ENCODE measurements around the gene GREB1L. TPM values are rescaled to one million over a fixed set of nuclear protein-coding genes. Genes with fewer than 3 reads are reported as not detected.

GREB1L gene
- total and polyA plus RNA-seq, 2 donors, result 0.09 to 0.50 TPM

GRCh38 chr18:21295101-21295500, 53.1 kb downstream of the GREB1L start:
- WGBS, result 92% methylated on average over 3 of the region's 3 CpGs
- H3K4me1 ChIP-seq (ENCODE audit: control insufficient read depth in 2 of 2, insufficient read depth in 2 of 2, low read length in 2 of 2), result no peaks in the 10 kb centered on the region
- DNase-seq (ENCODE audit: low read depth in 6 of 9, low spot score in 9 of 9), result no peak

DNA sequence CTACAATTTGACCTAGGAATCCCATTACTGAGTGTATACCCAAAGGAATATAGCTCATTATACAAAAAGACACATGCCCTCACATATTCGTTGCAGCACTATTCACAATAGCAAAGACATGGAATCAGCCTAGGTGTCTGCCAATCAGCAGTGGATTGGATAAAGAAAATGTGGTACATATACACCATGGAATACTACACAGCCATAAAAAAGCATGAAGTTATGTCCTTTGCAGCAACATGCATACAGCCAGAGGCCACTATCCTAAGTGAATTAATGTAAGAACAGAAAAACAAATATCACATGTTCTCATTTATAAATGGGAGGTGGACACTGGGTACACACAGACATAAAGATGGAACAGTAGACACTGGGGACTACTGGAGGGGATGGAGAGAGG, 54.0 kb downstream of the GREB1L start:
- DNase-seq (ENCODE audit: low read depth in 6 of 9, low spot score in 9 of 9), result no peak
- H3K9me3 ChIP-seq (ENCODE audit: control insufficient read depth in 2 of 2, insufficient read depth in 1 of 2, low read length in 1 of 2), result no peaks in the 10 kb centered on the region
- H3K27me3 ChIP-seq (ENCODE audit: control insufficient read depth in 2 of 2, insufficient read depth in 1 of 2, low read length in 1 of 2), result no peaks in the 10 kb centered on the region
- peaks cover 0 to 3% of the 10 kb centered on the region in 2 donors for H3K4me1 ChIP-seq (ENCODE audit: control insufficient read depth in 2 of 2, insufficient read depth in 2 of 2, low read length in 2 of 2)
- no peak overlapping the region for H3K27ac ChIP-seq (ENCODE audit: low read depth in 1 of 2, low read length in 1 of 2)
- no peak overlapping the region for H3K4me3 ChIP-seq (ENCODE audit: low read length in 2 of 2)
- 95% methylated on average over 1 of the region's 1 CpG for WGBS
- no peaks in the 10 kb centered on the region for H3K36me3 ChIP-seq (ENCODE audit: control insufficient read depth in 2 of 2, insufficient read depth in 2 of 2, low read length in 1 of 2)

More at GRCh38 chr18:21295101-21295500, 53.1 kb downstream of the GREB1L start:
- H3K36me3 ChIP-seq (ENCODE audit: control insufficient read depth in 2 of 2, insufficient read depth in 2 of 2, low read length in 1 of 2), result no peaks in the 10 kb centered on the region
- no peak overlapping the region for H3K27ac ChIP-seq (ENCODE audit: low read depth in 1 of 2, low read length in 1 of 2)
- no peak overlapping the region for H3K4me3 ChIP-seq (ENCODE audit: low read length in 2 of 2)
- H3K27me3 ChIP-seq (ENCODE audit: control insufficient read depth in 2 of 2, insufficient read depth in 1 of 2, low read length in 1 of 2), result no peaks in the 10 kb centered on the region
- H3K9me3 ChIP-seq (ENCODE audit: control insufficient read depth in 2 of 2, insufficient read depth in 1 of 2, low read length in 1 of 2), result no peaks in the 10 kb centered on the region

- H3K4me1 ChIP-seq (ENCODE audit: control insufficient read depth in 2 of 2, insufficient read depth in 2 of 2, low read length in 2 of 2), result peaks cover 0 to 6% of the 10 kb centered on the region in 2 donors
- H3K4me3 ChIP-seq (ENCODE audit: low read length in 2 of 2), result no peak overlapping the region
- no peaks in the 10 kb centered on the region for H3K36me3 ChIP-seq (ENCODE audit: control insufficient read depth in 2 of 2, insufficient read depth in 2 of 2, low read length in 1 of 2)
- 89% methylated on average over 4 of the region's 4 CpGs for WGBS
- no peak for DNase-seq (ENCODE audit: low read depth in 6 of 9, low spot score in 9 of 9)
- no peaks in the 10 kb centered on the region for H3K9me3 ChIP-seq (ENCODE audit: control insufficient read depth in 2 of 2, insufficient read depth in 1 of 2, low read length in 1 of 2)
- H3K27me3 ChIP-seq (ENCODE audit: control insufficient read depth in 2 of 2, insufficient read depth in 1 of 2, low read length in 1 of 2), result no peaks in the 10 kb centered on the region
- no peak overlapping the region for H3K27ac ChIP-seq (ENCODE audit: low read depth in 1 of 2, low read length in 1 of 2)
Measured at GRCh38 chr18:21298351-21298750, 56.3 kb downstream of the GREB1L start.

GRCh38 chr18:21300035-21300907, 58.2 kb downstream of the GREB1L start:
- no peaks in the 10 kb centered on the region for H3K36me3 ChIP-seq (ENCODE audit: control insufficient read depth in 2 of 2, insufficient read depth in 2 of 2, low read length in 1 of 2)
- H3K27ac ChIP-seq (ENCODE audit: low read depth in 1 of 2, low read length in 1 of 2), result no peak overlapping the region
- H3K4me1 ChIP-seq (ENCODE audit: control insufficient read depth in 2 of 2, insufficient read depth in 2 of 2, low read length in 2 of 2), result peaks cover 0 to 6% of the 10 kb centered on the region in 2 donors
- 51% methylated on average over 6 of the region's 6 CpGs for WGBS
- no peaks in the 10 kb centered on the region for H3K9me3 ChIP-seq (ENCODE audit: control insufficient read depth in 2 of 2, insufficient read depth in 1 of 2, low read length in 1 of 2)
- no peaks in the 10 kb centered on the region for H3K27me3 ChIP-seq (ENCODE audit: control insufficient read depth in 2 of 2, insufficient read depth in 1 of 2, low read length in 1 of 2)
- H3K4me3 ChIP-seq (ENCODE audit: low read length in 2 of 2), result no peak overlapping the region
- peak in 3 of 9 donors; percentile 2 to 5 (median 3) for DNase-seq (ENCODE audit: low read depth in 6 of 9, low spot score in 9 of 9)

DNA sequence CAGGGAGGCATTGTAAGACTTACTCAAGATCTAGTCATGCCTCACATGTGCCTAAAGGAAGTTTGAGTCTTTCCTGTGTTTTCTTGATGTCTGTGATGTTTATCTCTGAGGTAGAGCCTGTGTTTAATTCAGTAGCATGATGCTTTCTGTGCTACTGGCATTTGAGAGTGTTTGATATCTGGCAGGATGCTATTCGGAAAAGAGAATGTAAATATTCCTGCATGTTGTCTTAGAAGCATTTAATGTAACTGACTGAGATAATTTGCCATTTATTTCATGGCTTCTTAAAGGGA, 58.8 kb downstream of the GREB1L start:
- 94% methylated on average over 1 of the region's 1 CpG for whole genome bisulfite sequencing
- H3K9me3 ChIP-seq (ENCODE audit: control insufficient read depth in 2 of 2, insufficient read depth in 1 of 2, low read length in 1 of 2), result no peaks in the 10 kb centered on the region
- H3K4me1 ChIP-seq (ENCODE audit: control insufficient read depth in 2 of 2, insufficient read depth in 2 of 2, low read length in 2 of 2), result peaks cover 0 to 6% of the 10 kb centered on the region in 2 donors
- H3K36me3 ChIP-seq (ENCODE audit: control insufficient read depth in 2 of 2, insufficient read depth in 2 of 2, low read length in 1 of 2), result no peaks in the 10 kb centered on the region
- peak in 3 of 9 donors; percentile 2 to 11 (median 6) for DNase-seq (ENCODE audit: low read depth in 6 of 9, low spot score in 9 of 9)
- H3K4me3 ChIP-seq (ENCODE audit: low read length in 2 of 2), result no peak overlapping the region
- no peaks in the 10 kb centered on the region for H3K27me3 ChIP-seq (ENCODE audit: control insufficient read depth in 2 of 2, insufficient read depth in 1 of 2, low read length in 1 of 2)
- no peak overlapping the region for H3K27ac ChIP-seq (ENCODE audit: low read depth in 1 of 2, low read length in 1 of 2)

- Histone ChIP-seq H3K9me3 (ENCODE audit: control insufficient read depth in 2 of 2, insufficient read depth in 1 of 2, low read length in 1 of 2) (no peaks in the 10 kb centered on the region), H3K4me1 (ENCODE audit: control insufficient read depth in 2 of 2, insufficient read depth in 2 of 2, low read length in 2 of 2) (peaks cover 0 to 6% of the 10 kb centered on the region in 2 donors)
Measured at GRCh38 chr18:21303445-21303844, 61.4 kb downstream of the GREB1L start.

GRCh38 chr18:21303895-21304294, 61.9 kb downstream of the GREB1L start:
- Histone ChIP-seq H3K27me3 (ENCODE audit: control insufficient read depth in 2 of 2, insufficient read depth in 1 of 2, low read length in 1 of 2) (no peaks in the 10 kb centered on the region), H3K9me3 (ENCODE audit: control insufficient read depth in 2 of 2, insufficient read depth in 1 of 2, low read length in 1 of 2) (no peaks in the 10 kb centered on the region), H3K36me3 (ENCODE audit: control insufficient read depth in 2 of 2, insufficient read depth in 2 of 2, low read length in 1 of 2) (no peaks in the 10 kb centered on the region), H3K27ac (ENCODE audit: low read depth in 1 of 2, low read length in 1 of 2) (no peak overlapping the region), H3K4me3 (ENCODE audit: low read length in 2 of 2) (no peak overlapping the region), H3K4me1 (ENCODE audit: control insufficient read depth in 2 of 2, insufficient read depth in 2 of 2, low read length in 2 of 2) (peaks cover 0 to 6% of the 10 kb centered on the region in 2 donors)
- 78% methylated on average over 2 of the region's 2 CpGs for WGBS
- no peak for DNase-seq (ENCODE audit: low read depth in 6 of 9, low spot score in 9 of 9)

More at GRCh38 chr18:21303445-21303844, 61.4 kb downstream of the GREB1L start:
- no peak overlapping the region for H3K4me3 ChIP-seq (ENCODE audit: low read length in 2 of 2)
- no peaks in the 10 kb centered on the region for H3K36me3 ChIP-seq (ENCODE audit: control insufficient read depth in 2 of 2, insufficient read depth in 2 of 2, low read length in 1 of 2)
- 84% methylated on average over 5 of the region's 5 CpGs for WGBS
- H3K27ac ChIP-seq (ENCODE audit: low read depth in 1 of 2, low read length in 1 of 2), result no peak overlapping the region
- no peak for DNase-seq (ENCODE audit: low read depth in 6 of 9, low spot score in 9 of 9)
- H3K27me3 ChIP-seq (ENCODE audit: control insufficient read depth in 2 of 2, insufficient read depth in 1 of 2, low read length in 1 of 2), result no peaks in the 10 kb centered on the region

GRCh38 chr18:21305621-21306020, 63.6 kb downstream of the GREB1L start:
- no peak for DNase-seq (ENCODE audit: low read depth in 6 of 9, low spot score in 9 of 9)
- Histone ChIP-seq H3K4me3 (ENCODE audit: low read length in 2 of 2) (no peak overlapping the region), H3K4me1 (ENCODE audit: control insufficient read depth in 2 of 2, insufficient read depth in 2 of 2, low read length in 2 of 2) (peaks cover 0 to 4% of the 10 kb centered on the region in 2 donors), H3K27ac (ENCODE audit: low read depth in 1 of 2, low read length in 1 of 2) (no peak overlapping the region), H3K27me3 (ENCODE audit: control insufficient read depth in 2 of 2, insufficient read depth in 1 of 2, low read length in 1 of 2) (no peaks in the 10 kb centered on the region), H3K9me3 (ENCODE audit: control insufficient read depth in 2 of 2, insufficient read depth in 1 of 2, low read length in 1 of 2) (no peaks in the 10 kb centered on the region), H3K36me3 (ENCODE audit: control insufficient read depth in 2 of 2, insufficient read depth in 2 of 2, low read length in 1 of 2) (no peaks in the 10 kb centered on the region)

DNA sequence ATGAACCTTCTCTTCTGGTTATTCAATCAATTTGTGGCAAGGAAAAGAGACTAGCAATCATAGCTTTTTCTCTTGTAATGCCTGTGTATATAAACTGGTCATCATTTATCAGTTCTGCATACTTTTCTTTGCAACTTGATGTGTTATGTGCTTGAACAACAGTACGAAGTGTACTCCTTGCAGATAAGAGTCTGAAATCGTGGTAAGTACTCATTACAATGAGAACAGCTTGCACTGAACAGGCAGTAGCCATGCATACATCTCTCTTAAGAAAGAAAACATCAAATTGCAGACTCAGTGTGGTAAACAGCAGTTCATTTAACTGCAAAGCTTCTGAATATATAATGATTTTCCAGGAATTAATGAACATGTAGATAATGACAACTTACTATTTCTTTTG, 64.3 kb downstream of the GREB1L start:
- no peak for DNase-seq (ENCODE audit: low read depth in 6 of 9, low spot score in 9 of 9)
- Histone ChIP-seq H3K36me3 (ENCODE audit: control insufficient read depth in 2 of 2, insufficient read depth in 2 of 2, low read length in 1 of 2) (no peaks in the 10 kb centered on the region), H3K27me3 (ENCODE audit: control insufficient read depth in 2 of 2, insufficient read depth in 1 of 2, low read length in 1 of 2) (no peaks in the 10 kb centered on the region), H3K9me3 (ENCODE audit: control insufficient read depth in 2 of 2, insufficient read depth in 1 of 2, low read length in 1 of 2) (no peaks in the 10 kb centered on the region), H3K4me3 (ENCODE audit: low read length in 2 of 2) (no peak overlapping the region), H3K27ac (ENCODE audit: low read depth in 1 of 2, low read length in 1 of 2) (no peak overlapping the region), H3K4me1 (ENCODE audit: control insufficient read depth in 2 of 2, insufficient read depth in 2 of 2, low read length in 2 of 2) (no peaks in the 10 kb centered on the region)
- 67% methylated on average over 2 of the region's 2 CpGs for WGBS

All from thymus (tissue), 11 donors.